ENCODE data around the gene TENT5A. TPM values are rescaled to one million over a fixed set of nuclear protein-coding genes. Genes with fewer than 3 reads are reported as not detected.

The TENT5A gene
- total and polyA plus RNA-seq, 2 donors (not counting 3 experiments of a cell fraction or from before 2014, with no cell fraction given): 0.26 to 1.2 TPM

- BruUV-seq (replicated peaks): no TSS peak
- Histone ChIP-seq H3K9ac (replicated peaks; ENCODE audit: extremely low read depth, insufficient read depth, low read length) (no peak overlapping the region), H3K27ac (ENCODE audit: insufficient read depth, low read depth, low read length) (no peak overlapping the region), H3K4me1 (ENCODE audit: control insufficient read depth, extremely low read depth, insufficient read depth, low read length) (no peaks in the 10 kb centered on the region), H3K27me3 (ENCODE audit: control insufficient read depth in 2 of 2, insufficient read depth in 2 of 2, low read length in 2 of 2) (peaks cover 0 to 2% of the 10 kb centered on the region in 2 experiments), H3K36me3 (ENCODE audit: control insufficient read depth in 2 of 2, extremely low read depth in 1 of 2, insufficient read depth in 2 of 2, low read length in 2 of 2) (no peaks in the 10 kb centered on the region), H3K79me2 (ENCODE audit: control insufficient read depth, insufficient read depth, low read length) (no peaks in the 10 kb centered on the region), H3K4me3 (replicated peaks in 1 of 3; ENCODE audit: insufficient read depth in 1 of 3, low read depth in 1 of 3, low read length in 3 of 3) (no peak overlapping the region), H3K9me1 (replicated peaks; ENCODE audit: control insufficient read depth, extremely low read depth, insufficient read depth, low read length) (peaks cover 2% of the 10 kb centered on the region), H4K20me1 (replicated peaks; ENCODE audit: control insufficient read depth, extremely low read depth, insufficient read depth, low read length) (no peaks in the 10 kb centered on the region), H3K9me3 (replicated peaks; ENCODE audit: control insufficient read depth, insufficient read depth, low read length) (no peaks in the 10 kb centered on the region), H3K4me2 (ENCODE audit: insufficient read depth, low read length) (no peak overlapping the region), H2AFZ (ENCODE audit: low read depth, low read length) (no peak overlapping the region)
- dilution Hi-C loops (cut with MboI; ENCODE audit: extremely low pct_ligation_motif_present, low sequenced_read_pairs) (no loop called here), intact Hi-C loops (cut with micrococcal nuclease) (no loop called here)
- ChIA-PET CTCF (no interaction called here), POLR2A (no interaction called here)
- TF ChIP-seq FOS (IDR thresholded peaks at IDR 0.05; ENCODE audit: borderline replicate concordance, insufficient read depth, low read length): no peak
- no peak for TF ChIP-seq MYC (IDR thresholded peaks at IDR 0.05; ENCODE audit: low read depth, low read length)
- no peak for TF ChIP-seq GATA2 (IDR thresholded peaks at IDR 0.05; ENCODE audit: insufficient read depth, insufficient read length, low read depth, low read length)
- FAIRE-seq (no peak), DNase-seq (ENCODE audit: low read depth, low spot score) (no peak)
Measured at GRCh38 chr6:81785377-81785776, 32.9 kb upstream of the TENT5A start.

GRCh38 chr6:81783893-81784292, 31.4 kb upstream of the TENT5A start:
- H4K20me1 ChIP-seq (replicated peaks; ENCODE audit: control insufficient read depth, extremely low read depth, insufficient read depth, low read length): no peaks in the 10 kb centered on the region
- H3K79me2 ChIP-seq (ENCODE audit: control insufficient read depth, insufficient read depth, low read length): no peaks in the 10 kb centered on the region
- H3K4me3 ChIP-seq (replicated peaks in 1 of 3; ENCODE audit: insufficient read depth in 1 of 3, low read depth in 1 of 3, low read length in 3 of 3): no peak overlapping the region
- peaks cover 0 to 2% of the 10 kb centered on the region in 2 experiments for H3K27me3 ChIP-seq (ENCODE audit: control insufficient read depth in 2 of 2, insufficient read depth in 2 of 2, low read length in 2 of 2)
- ChIA-PET CTCF (interaction anchor here (1.0 kb wide), 1 partner anchor 257 kb away, joined by 3 read pairs; no protein-coding TSS in a partner anchor), POLR2A (no interaction called here)
- no peaks in the 10 kb centered on the region for H3K36me3 ChIP-seq (ENCODE audit: control insufficient read depth in 2 of 2, extremely low read depth in 1 of 2, insufficient read depth in 2 of 2, low read length in 2 of 2)
- dilution Hi-C loops (cut with MboI; ENCODE audit: extremely low pct_ligation_motif_present, low sequenced_read_pairs): no loop called here
- H3K27ac ChIP-seq (ENCODE audit: insufficient read depth, low read depth, low read length): no peak overlapping the region
- no peak overlapping the region for H3K4me2 ChIP-seq (ENCODE audit: insufficient read depth, low read length)
- DNase-seq (ENCODE audit: low read depth, low spot score) (no peak), FAIRE-seq (no peak)
- BruUV-seq (replicated peaks): no TSS peak
- intact Hi-C loops (cut with micrococcal nuclease): no loop called here
- no peaks in the 10 kb centered on the region for H3K9me3 ChIP-seq (replicated peaks; ENCODE audit: control insufficient read depth, insufficient read depth, low read length)
- no peak overlapping the region for H2AFZ ChIP-seq (ENCODE audit: low read depth, low read length)
- no peak overlapping the region for H3K9ac ChIP-seq (replicated peaks; ENCODE audit: extremely low read depth, insufficient read depth, low read length)
- peaks cover 2% of the 10 kb centered on the region for H3K9me1 ChIP-seq (replicated peaks; ENCODE audit: control insufficient read depth, extremely low read depth, insufficient read depth, low read length)
- TF ChIP-seq GATA2 (IDR thresholded peaks at IDR 0.05; ENCODE audit: insufficient read depth, insufficient read length, low read depth, low read length) (no peak), JUN (IDR thresholded peaks at IDR 0.05; ENCODE audit: borderline replicate concordance, insufficient read depth, insufficient read length, low read depth) (no peak), EZH2 (IDR thresholded peaks at IDR 0.05; ENCODE audit: borderline replicate concordance, low read depth, low read length, severe bottlenecking) (no peak), POLR2AphosphoS5 (IDR thresholded peaks at IDR 0.05; ENCODE audit: insufficient read depth, low read depth, low read length) (no peak), FOS (IDR thresholded peaks at IDR 0.05; ENCODE audit: borderline replicate concordance, insufficient read depth, low read length) (no peak), CTCF (IDR thresholded peaks at IDR 0.05; ENCODE audit: extremely low read depth in 1 of 2, insufficient read depth in 1 of 2, low read depth in 1 of 2, low read length in 2 of 2) (no peak), POLR2A (IDR thresholded peaks at IDR 0.05; ENCODE audit: low read depth, low read length) (no peak), MAX (IDR thresholded peaks at IDR 0.05; ENCODE audit: insufficient read depth, insufficient read length) (no peak)
- no peaks in the 10 kb centered on the region for H3K4me1 ChIP-seq (ENCODE audit: control insufficient read depth, extremely low read depth, insufficient read depth, low read length)
